Peyer's patch (tissue), 4 donors: ENCODE results near the gene RDH5. TPM values are rescaled to one million over a fixed set of nuclear protein-coding genes. Genes with fewer than 3 reads are reported as not detected.

Experiments used
- DNase-seq, 3 donors: peaks; one replicate each; pipeline ENCODE4 v3.0.0-alpha.2; 2017 to 2019
- H3K27ac ChIP-seq, 4 donors: fragments of 200-600 bp; sonication (generic); one replicate each; pipeline ENCODE4 v1.5.1; 2016 to 2019
- H3K27me3 ChIP-seq, 2 donors: fragments of 200-600 bp; sonication (generic); one replicate each; pipeline ENCODE4 v1.5.1; 2019
- H3K36me3 ChIP-seq, 3 donors: fragments of 200-600 bp; sonication (generic); one replicate each; pipeline ENCODE4 v1.5.1; 2016 to 2019
- H3K4me1 ChIP-seq, 4 donors: fragments of 200-600 bp; sonication (generic); one replicate each; pipeline ENCODE4 v1.5.1; 2016 to 2019
- H3K4me3 ChIP-seq, 4 donors: fragments of 200-600 bp; sonication (generic); 1 replicate in 3 of 4; 2 replicates in 1 of 4; pipeline ENCODE4 v1.5.1; 2016 to 2019; ENCODE audit warnings: mild to moderate bottlenecking in 1 of 4
- H3K9me3 ChIP-seq, 4 donors: fragments of 200-600 bp; sonication (generic); one replicate each; pipeline ENCODE4 v1.5.1; 2016 to 2019; ENCODE audit warnings: mild to moderate bottlenecking in 1 of 4
- CTCF ChIP-seq, 6 experiments: fragments of 450-650 bp in 4 of 6; fragments of 200-600 bp in 2 of 6; sonication (generic) in 1 of 6; IDR thresholded peaks; one replicate each; pipeline ENCODE4 v1.5.1; 2017 to 2019; ENCODE audit warnings: antibody characterized with exemption in 6 of 6, mild to moderate bottlenecking in 3 of 6, moderate library complexity in 1 of 6
- POLR2A ChIP-seq, 2 donors: fragments of 450-650 bp; IDR thresholded peaks; one replicate each; pipeline ENCODE4 v1.5.1; 2017; ENCODE audit warnings: antibody characterized with exemption in 2 of 2, mild to moderate bottlenecking in 2 of 2, moderate library complexity in 2 of 2
- small RNA-seq, 2 donors: library from RNA; depleted of rRNA; stranded (forward); fragments of <200 nt; gene quantifications; one replicate each; pipeline ENCODE3, GENCODE V24; 2016
- total RNA-seq, 4 donors: library from RNA; depleted of rRNA; stranded (reverse); fragments of >200 nt; gene quantifications; one replicate each; pipeline ENCODE4 v1.1.0, GENCODE V29; 2016

Gene RDH5
- total RNA-seq, 4 donors from 2014 or later, result 47.0 to 113 (median 90.9) TPM

GRCh38 chr12:55762646-55763045, 42.5 kb downstream of the RDH5 start:
- Histone ChIP-seq H3K27ac (no peak overlapping the region), H3K9me3 (no peaks in the 10 kb centered on the region), H3K27me3 (no peaks in the 10 kb centered on the region), H3K4me1 (no peaks in the 10 kb centered on the region), H3K36me3 (peaks cover 0 to 59% (median 0%) of the 10 kb centered on the region in 3 donors), H3K4me3 (no peak overlapping the region)
- no peak for DNase-seq
- TF ChIP-seq POLR2A (IDR thresholded peaks at IDR 0.05) (no peak), CTCF (IDR thresholded peaks at IDR 0.05) (no peak)

GRCh38 chr12:55765736-55766290, 45.6 kb downstream of the RDH5 start:
- peaks cover 0 to 36% (median 0%) of the 10 kb centered on the region in 3 donors for H3K36me3 ChIP-seq
- no peak overlapping the region for H3K27ac ChIP-seq
- TF ChIP-seq POLR2A (IDR thresholded peaks at IDR 0.05) (no peak), CTCF (IDR thresholded peaks at IDR 0.05) (no peak)

GRCh38 chr12:55767156-55767555, 47.0 kb downstream of the RDH5 start:
- Histone ChIP-seq H3K4me1 (no peaks in the 10 kb centered on the region), H3K36me3 (peaks cover 0 to 42% (median 0%) of the 10 kb centered on the region in 3 donors), H3K4me3 (no peak overlapping the region), H3K9me3 (no peaks in the 10 kb centered on the region), H3K27ac (no peak overlapping the region), H3K27me3 (no peaks in the 10 kb centered on the region)
- DNase-seq, result no peak
- no peak for TF ChIP-seq CTCF (IDR thresholded peaks at IDR 0.05)
- no peak for TF ChIP-seq POLR2A (IDR thresholded peaks at IDR 0.05)

More at GRCh38 chr12:55765736-55766290, 45.6 kb downstream of the RDH5 start:
- no peaks in the 10 kb centered on the region for H3K9me3 ChIP-seq
- no peaks in the 10 kb centered on the region for H3K4me1 ChIP-seq
- H3K4me3 ChIP-seq, result no peak overlapping the region
- no peak for DNase-seq
- H3K27me3 ChIP-seq, result no peaks in the 10 kb centered on the region

GRCh38 chr12:55771736-55772135, 51.5 kb downstream of the RDH5 start:
- H3K27me3 ChIP-seq, result no peaks in the 10 kb centered on the region
- H3K4me1 ChIP-seq, result no peaks in the 10 kb centered on the region
- no peak overlapping the region for H3K4me3 ChIP-seq
- DNase-seq, result no peak
- peaks cover 0 to 37% (median 0%) of the 10 kb centered on the region in 3 donors for H3K36me3 ChIP-seq
- no peaks in the 10 kb centered on the region for H3K9me3 ChIP-seq
- TF ChIP-seq POLR2A (IDR thresholded peaks at IDR 0.05), result no peak
- no peak overlapping the region for H3K27ac ChIP-seq

Small RNA genes within 50 kb of the gene (small RNA-seq; reads per million reads assigned to genes)
- 0 reads per million in 2 donors for gene AC009779.1
- 0 reads per million in 2 donors for gene RF00017

Other genes with a start within 250 kb of the RDH5 start
- gene OR6C68, start 228.0 kb upstream of the RDH5 start, total RNA-seq, result not detected
- not detected for gene OR6C4, start 170.8 kb upstream of the RDH5 start, total RNA-seq
- not detected for gene OR2AP1, start 147.9 kb upstream of the RDH5 start, total RNA-seq
- gene OR10P1, start 83.5 kb upstream of the RDH5 start, total RNA-seq, result not detected
- gene ITGA7, start 12.5 kb upstream of the RDH5 start, total RNA-seq, result 10 to 100 TPM; 13.1 to 29.0 (median 27.0) TPM
- gene BLOC1S1, start 4.3 kb upstream of the RDH5 start, total RNA-seq, result 100 to 1,000 TPM in 3 of 4 donors, 10 to 100 TPM in 1; 72.6 to 332 (median 248) TPM
- 100 to 1,000 TPM; 139 to 433 (median 351) TPM for gene CD63, start 8.6 kb downstream of the RDH5 start, total RNA-seq
- 10 to 100 TPM in 1 of 4 donors, 1 to 10 TPM in 1, under 1 TPM in 2; 0.35 to 14.9 (median 1.1) TPM for gene GDF11, start 22.7 kb downstream of the RDH5 start, total RNA-seq
- 10 to 100 TPM; 21.9 to 60.2 (median 44.9) TPM for gene SARNP, start 97.3 kb downstream of the RDH5 start, total RNA-seq
- gene ORMDL2, start 97.6 kb downstream of the RDH5 start, total RNA-seq, result 10 to 100 TPM in 3 of 4 donors, 1 to 10 TPM in 1; 5.0 to 31.2 (median 24.2) TPM
- gene DNAJC14, start 109.2 kb downstream of the RDH5 start, total RNA-seq, result 10 to 100 TPM; 35.4 to 43.4 (median 43.0) TPM
- gene MMP19, start 122.5 kb downstream of the RDH5 start, total RNA-seq, result 10 to 100 TPM in 1 of 4 donors, 1 to 10 TPM in 3; 3.3 to 44.6 (median 5.2) TPM
- 10 to 100 TPM; 49.1 to 63.7 (median 52.4) TPM for gene PYM1, start 207.5 kb downstream of the RDH5 start, total RNA-seq
- gene DGKA, start 210.8 kb downstream of the RDH5 start, total RNA-seq, result 100 to 1,000 TPM; 181 to 447 (median 331) TPM
- gene PMEL, start 245.6 kb downstream of the RDH5 start, total RNA-seq, result 1 to 10 TPM; 2.5 to 10.0 (median 3.0) TPM
- 10 to 100 TPM in 3 of 4 donors, 1 to 10 TPM in 1; 7.7 to 55.3 (median 13.4) TPM for gene CDK2, start 246.4 kb downstream of the RDH5 start, total RNA-seq